CD4-positive, alpha-beta T cell treated with Interleukin-15 for 4 hours (primary cell): ENCODE measurements around the gene G0S2.

Source experiments
- DNase-seq: peaks from one replicate; pipeline ENCODE4 v3.0.0-alpha.2; 2020; ENCODE audit warnings: low spot score

Gene G0S2

GRCh38 chr1:209720326-209720725 lies 45.1 kb downstream of the G0S2 start:
- DNase-seq = no peak

DNA sequence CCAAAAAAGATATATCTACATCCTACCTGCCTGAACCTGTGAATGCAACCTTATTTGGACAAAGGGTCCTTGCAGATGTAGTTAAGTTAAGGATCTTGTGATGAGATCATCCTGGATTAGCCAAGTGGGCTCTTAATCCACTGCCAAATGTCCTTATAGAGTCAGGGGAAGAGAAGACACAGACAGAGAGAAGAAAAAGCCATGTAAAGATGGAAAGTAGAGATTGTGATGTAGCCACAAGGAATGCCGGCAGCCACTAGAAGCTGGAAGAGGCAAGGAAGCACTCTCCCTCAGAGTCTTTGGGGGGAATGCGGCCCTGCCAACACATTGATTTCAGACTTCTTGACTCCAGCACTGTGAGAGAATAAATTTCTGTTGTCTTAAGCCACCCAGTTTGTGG lies 45.6 kb downstream of the G0S2 start:
- no peak for DNase-seq

GRCh38 chr1:209721323-209721722 lies 46.1 kb downstream of the G0S2 start:
- DNase-seq = no peak

DNA sequence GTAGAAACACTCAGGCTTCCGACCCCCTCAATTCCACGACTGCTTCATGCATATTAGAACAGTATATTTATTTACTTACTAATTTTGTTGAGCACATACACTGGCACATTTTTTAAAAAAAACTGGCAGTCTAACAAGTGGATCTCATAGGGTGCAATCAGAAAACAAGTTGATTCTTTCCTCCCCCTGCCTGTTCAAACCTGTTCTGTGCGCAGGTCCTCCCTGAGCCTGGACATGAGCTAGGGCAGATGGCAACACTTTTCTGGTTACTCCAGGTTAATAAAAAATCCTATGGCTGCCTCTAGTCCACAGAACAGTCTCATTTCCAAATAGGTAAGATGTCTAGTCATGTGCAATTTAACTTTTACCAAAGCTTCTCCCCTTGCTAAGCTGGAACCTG lies 48.1 kb downstream of the G0S2 start:
- no peak for DNase-seq

DNA sequence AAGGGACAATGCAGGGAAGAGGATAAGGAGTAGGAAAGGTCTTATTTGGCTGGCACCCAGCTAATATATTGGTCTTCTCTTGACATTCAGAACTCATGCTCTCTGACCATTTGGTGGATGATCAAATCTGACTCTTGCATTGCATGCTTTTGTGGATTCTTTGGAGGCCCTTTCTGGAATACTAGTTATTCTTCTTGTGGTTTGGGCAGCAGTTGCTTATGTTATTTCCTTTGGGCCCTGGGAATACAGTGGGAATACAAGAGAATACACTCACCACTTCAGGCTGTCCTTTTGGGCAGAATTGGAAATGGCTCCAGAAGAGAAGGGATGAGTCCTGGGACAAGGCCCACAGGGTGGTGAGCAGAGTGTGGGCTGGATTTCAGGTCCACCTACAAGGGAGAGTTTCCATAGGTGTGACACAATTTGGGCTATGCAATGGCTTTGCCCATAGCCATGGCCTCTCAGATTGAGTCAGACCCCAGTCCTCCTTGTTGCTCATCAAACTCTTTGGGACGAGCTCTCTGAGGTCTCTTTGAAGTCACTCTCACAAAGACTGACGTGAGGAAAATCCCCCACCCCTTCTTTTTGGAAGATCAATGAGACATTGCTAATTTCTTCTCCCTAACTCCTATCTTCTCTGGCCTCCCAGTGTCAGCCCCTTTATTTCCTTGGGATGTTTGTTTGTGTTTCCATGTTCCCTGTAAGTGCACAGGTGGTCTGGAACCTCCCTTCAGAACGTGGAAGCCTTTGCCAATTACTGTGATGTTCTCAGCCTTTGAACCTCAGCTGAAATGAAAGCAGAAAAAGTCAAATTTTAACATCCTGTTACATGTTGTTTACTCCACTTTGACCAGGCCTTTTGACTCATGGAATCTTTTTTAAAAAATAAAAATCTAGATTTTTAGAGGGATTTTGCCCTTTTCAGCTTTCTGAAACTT lies 48.8 kb downstream of the G0S2 start:
- no peak for DNase-seq
